Erythroblast (primary cell): ENCODE data around the gene THSD4.

ENCODE experiments used
- GATA1 ChIP-seq: IDR thresholded peaks from 2 replicates; pipeline ENCODE4 v1.6.1; 2011; ENCODE audit warnings: low read depth, mild to moderate bottlenecking, control low read depth, low read length, moderate library complexity
- POLR2A ChIP-seq: IDR thresholded peaks from 2 replicates; pipeline ENCODE4 v1.6.1; 2011; ENCODE audit warnings: mild to moderate bottlenecking, low read length

- TF ChIP-seq POLR2A, result no peak
- no peak for TF ChIP-seq GATA1
Observed at GRCh38 chr15:71237456-71238188, 122.4 kb downstream of the THSD4 start.
